ENCODE results near the gene ARID3A. TPM values are rescaled to one million over a fixed set of nuclear protein-coding genes. Genes with fewer than 3 reads are reported as not detected.

Gene ARID3A
- total and polyA plus RNA-seq, 2 of the 13 experiments (the other 11 are each of a cell fraction or from before 2014, with no cell fraction given): 71.3 to 77.9 TPM

DNA sequence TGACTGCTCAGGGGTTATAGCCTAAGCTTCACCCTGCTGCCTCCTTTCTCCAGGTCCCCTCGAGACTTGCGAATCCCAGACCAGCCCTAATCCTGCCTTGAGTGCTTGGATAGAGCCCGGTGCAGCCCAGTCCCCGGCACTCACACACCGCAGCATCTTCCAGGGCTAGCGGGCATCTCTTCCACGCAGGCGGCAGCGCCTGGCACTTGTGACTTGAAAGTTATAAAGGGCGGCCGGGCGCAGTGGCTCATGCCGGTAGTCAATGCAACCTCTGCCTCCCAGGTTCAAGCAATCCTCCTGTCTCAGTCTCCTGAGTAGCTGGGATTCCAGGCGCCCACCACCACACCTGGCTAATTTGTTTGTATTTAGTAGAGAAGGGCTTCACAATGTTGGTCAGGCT lies 60.2 kb downstream of the ARID3A start (continued):
- no peak for TF ChIP-seq ZBTB1 (CRISPR knock-in tag; IDR thresholded peaks at IDR 0.05; ENCODE audit: borderline replicate concordance)
- TF ChIP-seq ZNF672 (CRISPR knock-in tag; IDR thresholded peaks at IDR 0.05): no peak
- TF ChIP-seq, protein P1, sequence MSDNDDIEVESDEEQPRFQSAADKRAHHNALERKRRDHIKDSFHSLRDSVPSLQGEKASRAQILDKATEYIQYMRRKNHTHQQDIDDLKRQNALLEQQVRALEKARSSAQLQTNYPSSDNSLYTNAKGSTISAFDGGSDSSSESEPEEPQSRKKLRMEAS (IDR thresholded peaks at IDR 0.05): no peak

DNA sequence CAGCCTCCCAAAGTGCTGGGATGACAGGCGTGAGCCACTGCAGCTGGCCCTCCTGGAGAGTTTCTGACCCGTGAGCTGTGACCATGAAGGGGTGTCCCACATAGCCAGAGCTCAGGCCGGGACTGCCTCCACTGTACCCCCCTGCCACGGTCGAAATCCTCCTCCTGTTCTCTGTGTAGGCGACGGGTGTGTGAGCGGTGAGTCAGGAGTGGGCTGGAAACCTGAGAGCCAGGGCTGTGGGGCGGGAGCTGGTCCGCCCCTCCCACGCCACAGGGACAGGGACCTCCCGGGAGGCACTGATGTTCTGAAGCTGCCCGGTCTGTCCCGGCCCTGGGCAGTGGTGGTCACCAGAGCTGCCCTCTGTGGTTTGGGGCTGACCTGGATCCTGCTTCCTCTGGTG lies 62.2 kb downstream of the ARID3A start:
- ChIA-PET POLR2A (no interaction called here), CTCF (ENCODE audit: low intra/inter-chr PET ratio, low total read pairs) (no interaction called here)
- peaks cover 14% of the 10 kb centered on the region for H3K79me2 ChIP-seq (ENCODE audit: insufficient read depth, low read length)
- H3K4me3 ChIP-seq (replicated peaks in 1 of 3; ENCODE audit: insufficient read depth in 1 of 3, low read depth in 2 of 3, low read length in 3 of 3): no peak overlapping the region
- H3K27ac ChIP-seq (ENCODE audit: extremely low read length, insufficient read depth, low read length): no peak overlapping the region
- no peak overlapping the region for H2AFZ ChIP-seq (ENCODE audit: low read length)
- H3K9me3 ChIP-seq (ENCODE audit: low read length): no peaks in the 10 kb centered on the region
- ATAC-seq: no peak
- 90% methylated on average over 11 of the region's 14 CpGs for WGBS (ENCODE audit: low lambda C conversion rate)
- no peak for FAIRE-seq
- no peak for DNase-seq (ENCODE audit: low spot score)
- no peak overlapping the region for H3K4me2 ChIP-seq (ENCODE audit: low read depth, low read length)
- no peaks in the 10 kb centered on the region for H3K27me3 ChIP-seq (ENCODE audit: control insufficient read depth in 1 of 2, insufficient read depth in 2 of 2, low read length in 2 of 2)
- in situ Hi-C loops (cut with HindIII; ENCODE audit: extremely low pct_ligation_motif_present, low pct_unique_long_range_greater_than_20kb): loop anchor here (10.0 kb wide), 2 partner anchors 123 to 223 kb away; no protein-coding TSS in a partner anchor
- intact Hi-C loops (cut with micrococcal nuclease; ENCODE audit: unreplicated experiment): no loop called here
- peaks cover 22 to 46% of the 10 kb centered on the region in 2 experiments for H3K36me3 ChIP-seq (replicated peaks in 1 of 2; ENCODE audit: control insufficient read depth in 1 of 2, insufficient read depth in 2 of 2, low read length in 2 of 2)
- peaks cover 32% of the 10 kb centered on the region for H3K4me1 ChIP-seq (ENCODE audit: insufficient read depth, low read length)
- TF ChIP-seq, protein P2, sequence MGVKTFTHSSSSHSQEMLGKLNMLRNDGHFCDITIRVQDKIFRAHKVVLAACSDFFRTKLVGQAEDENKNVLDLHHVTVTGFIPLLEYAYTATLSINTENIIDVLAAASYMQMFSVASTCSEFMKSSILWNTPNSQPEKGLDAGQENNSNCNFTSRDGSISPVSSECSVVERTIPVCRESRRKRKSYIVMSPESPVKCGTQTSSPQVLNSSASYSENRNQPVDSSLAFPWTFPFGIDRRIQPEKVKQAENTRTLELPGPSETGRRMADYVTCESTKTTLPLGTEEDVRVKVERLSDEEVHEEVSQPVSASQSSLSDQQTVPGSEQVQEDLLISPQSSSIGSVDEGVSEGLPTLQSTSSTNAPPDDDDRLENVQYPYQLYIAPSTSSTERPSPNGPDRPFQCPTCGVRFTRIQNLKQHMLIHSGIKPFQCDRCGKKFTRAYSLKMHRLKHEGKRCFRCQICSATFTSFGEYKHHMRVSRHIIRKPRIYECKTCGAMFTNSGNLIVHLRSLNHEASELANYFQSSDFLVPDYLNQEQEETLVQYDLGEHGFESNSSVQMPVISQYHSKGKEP (CRISPR knock-in tag; IDR thresholded peaks at IDR 0.05): no peak
- TF ChIP-seq CBFB (CRISPR knock-in tag; IDR thresholded peaks at IDR 0.05): no peak
- TF ChIP-seq HOXA7 (CRISPR knock-in tag; IDR thresholded peaks at IDR 0.05): no peak
- no peak for TF ChIP-seq REPIN1 (CRISPR knock-in tag; IDR thresholded peaks at IDR 0.05; ENCODE audit: borderline replicate concordance, low read depth)
- TF ChIP-seq, protein P3, sequence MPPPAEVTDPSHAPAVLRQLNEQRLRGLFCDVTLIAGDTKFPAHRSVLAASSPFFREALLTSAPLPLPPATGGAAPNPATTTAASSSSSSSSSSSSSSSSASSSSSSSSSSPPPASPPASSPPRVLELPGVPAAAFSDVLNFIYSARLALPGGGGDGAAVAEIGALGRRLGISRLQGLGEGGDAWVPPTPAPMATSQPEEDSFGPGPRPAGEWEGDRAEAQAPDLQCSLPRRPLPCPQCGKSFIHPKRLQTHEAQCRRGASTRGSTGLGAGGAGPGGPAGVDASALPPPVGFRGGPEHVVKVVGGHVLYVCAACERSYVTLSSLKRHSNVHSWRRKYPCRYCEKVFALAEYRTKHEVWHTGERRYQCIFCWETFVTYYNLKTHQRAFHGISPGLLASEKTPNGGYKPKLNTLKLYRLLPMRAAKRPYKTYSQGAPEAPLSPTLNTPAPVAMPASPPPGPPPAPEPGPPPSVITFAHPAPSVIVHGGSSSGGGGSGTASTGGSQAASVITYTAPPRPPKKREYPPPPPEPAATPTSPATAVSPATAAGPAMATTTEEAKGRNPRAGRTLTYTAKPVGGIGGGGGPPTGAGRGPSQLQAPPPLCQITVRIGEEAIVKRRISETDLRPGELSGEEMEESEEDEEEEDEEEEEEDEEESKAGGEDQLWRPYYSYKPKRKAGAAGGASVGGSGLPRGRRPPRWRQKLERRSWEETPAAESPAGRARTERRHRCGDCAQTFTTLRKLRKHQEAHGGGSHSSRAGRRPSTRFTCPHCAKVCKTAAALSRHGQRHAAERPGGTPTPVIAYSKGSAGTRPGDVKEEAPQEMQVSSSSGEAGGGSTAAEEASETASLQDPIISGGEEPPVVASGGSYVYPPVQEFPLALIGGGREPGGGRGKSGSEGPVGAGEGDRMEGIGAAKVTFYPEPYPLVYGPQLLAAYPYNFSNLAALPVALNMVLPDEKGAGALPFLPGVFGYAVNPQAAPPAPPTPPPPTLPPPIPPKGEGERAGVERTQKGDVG (CRISPR knock-in tag; IDR thresholded peaks at IDR 0.05; ENCODE audit: borderline replicate concordance): no peak
- TF ChIP-seq PAWR (CRISPR knock-in tag; IDR thresholded peaks at IDR 0.05; ENCODE audit: borderline replicate concordance): no peak
- no peak for TF ChIP-seq ZNF737 (CRISPR knock-in tag; IDR thresholded peaks at IDR 0.05; ENCODE audit: borderline replicate concordance)
- no peak for TF ChIP-seq ZNF841 (CRISPR knock-in tag; IDR thresholded peaks at IDR 0.05; ENCODE audit: borderline replicate concordance)
- TF ChIP-seq ZNF589 (CRISPR knock-in tag; conservative IDR thresholded peaks at IDR 0.05): no peak
- TF ChIP-seq HNRNPH1 (optimal IDR thresholded peaks at IDR 0.05; ENCODE audit: low read depth, low read length): no peak
- TF ChIP-seq, protein P4, sequence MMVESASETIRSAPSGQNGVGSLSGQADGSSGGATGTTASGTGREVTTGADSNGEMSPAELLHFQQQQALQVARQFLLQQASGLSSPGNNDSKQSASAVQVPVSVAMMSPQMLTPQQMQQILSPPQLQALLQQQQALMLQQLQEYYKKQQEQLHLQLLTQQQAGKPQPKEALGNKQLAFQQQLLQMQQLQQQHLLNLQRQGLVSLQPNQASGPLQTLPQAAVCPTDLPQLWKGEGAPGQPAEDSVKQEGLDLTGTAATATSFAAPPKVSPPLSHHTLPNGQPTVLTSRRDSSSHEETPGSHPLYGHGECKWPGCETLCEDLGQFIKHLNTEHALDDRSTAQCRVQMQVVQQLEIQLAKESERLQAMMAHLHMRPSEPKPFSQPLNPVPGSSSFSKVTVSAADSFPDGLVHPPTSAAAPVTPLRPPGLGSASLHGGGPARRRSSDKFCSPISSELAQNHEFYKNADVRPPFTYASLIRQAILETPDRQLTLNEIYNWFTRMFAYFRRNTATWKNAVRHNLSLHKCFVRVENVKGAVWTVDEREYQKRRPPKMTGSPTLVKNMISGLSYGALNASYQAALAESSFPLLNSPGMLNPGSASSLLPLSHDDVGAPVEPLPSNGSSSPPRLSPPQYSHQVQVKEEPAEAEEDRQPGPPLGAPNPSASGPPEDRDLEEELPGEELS (CRISPR knock-in tag; IDR thresholded peaks at IDR 0.05): no peak
- TF ChIP-seq ZMYM4 (CRISPR knock-in tag; IDR thresholded peaks at IDR 0.05): no peak
- no peak overlapping the region for H3K9ac ChIP-seq (ENCODE audit: insufficient read depth, low read depth, low read length)
- peaks cover 6% of the 10 kb centered on the region; the same call in 1 of the 2 replicates for H4K20me1 ChIP-seq (ENCODE audit: insufficient read depth, low read length)
- no TSS peak for BruUV-seq (replicated peaks)

All from HepG2 (cell line).